GM12878 (cell line): ENCODE measurements around the gene TJAP1. TPM values are rescaled to one million over a fixed set of nuclear protein-coding genes. Genes with fewer than 3 reads are reported as not detected.
A peak's percentile ranks its signal among the peaks of the same experiment; 100 is the strongest.

Experiments used
- BACH1 ChIP-seq: fragments of 450-650 bp; IDR thresholded peaks from 2 replicates; pipeline ENCODE4 v1.6.1; 2017; ENCODE audit warnings: mild to moderate bottlenecking, borderline replicate concordance
- CBX5 ChIP-seq: sonication (generic); IDR thresholded peaks from 2 replicates; pipeline ENCODE4 v1.6.1; 2016; ENCODE audit warnings: low read depth, moderate library complexity, mild to moderate bottlenecking, inconsistent platforms
- CHD2 ChIP-seq: IDR thresholded peaks from 2 replicates; pipeline ENCODE4 v1.6.1; 2011; ENCODE audit warnings: low read depth, low read length, improper control_type of control experiment, borderline replicate concordance
- EGR1 ChIP-seq, 2 experiments: IDR thresholded peaks; 1 replicate in 1 of 2; 2 replicates in 1 of 2; pipeline ENCODE4 v1.6.1; 2011 to 2012; ENCODE audit warnings: low read depth in 2 of 2, low read length in 2 of 2, borderline replicate concordance in 1 of 2, mild to moderate bottlenecking in 1 of 2, moderate library complexity in 1 of 2
- NFXL1 ChIP-seq: fragments of 450-650 bp; IDR thresholded peaks from 2 replicates; pipeline ENCODE4 v1.6.1; 2017; ENCODE audit warnings: antibody characterized with exemption, mild to moderate bottlenecking, borderline replicate concordance
- POLR2AphosphoS2 ChIP-seq: IDR thresholded peaks from 2 replicates; pipeline ENCODE4 v1.6.1; 2011; ENCODE audit warnings: low read depth, mild to moderate bottlenecking, low read length, improper control_type of control experiment, moderate library complexity
- POU2F2 ChIP-seq: IDR thresholded peaks from 3 replicates; pipeline ENCODE4 v1.6.1; 2011; ENCODE audit warnings: low read depth, mild to moderate bottlenecking, low read length, borderline replicate concordance
- SIN3A ChIP-seq: IDR thresholded peaks from 2 replicates; pipeline ENCODE4 v1.6.1; 2012; ENCODE audit warnings: low read depth, low read length, improper control_type of control experiment
- SPI1 ChIP-seq: IDR thresholded peaks from 2 replicates; pipeline ENCODE4 v1.6.1; 2011; ENCODE audit warnings: low read depth, mild to moderate bottlenecking, low read length, moderate library complexity, borderline replicate concordance; ENCODE audit not compliant: insufficient read depth
- YBX1 ChIP-seq: fragments of 450-650 bp; IDR thresholded peaks from 2 replicates; pipeline ENCODE4 v1.6.1; 2016; ENCODE audit warnings: antibody characterized with exemption
- YY1 ChIP-seq: IDR thresholded peaks from 2 replicates; pipeline ENCODE4 v1.6.1; 2011; ENCODE audit warnings: low read depth, mild to moderate bottlenecking, low read length
- ZNF687 ChIP-seq: fragments of 450-650 bp; IDR thresholded peaks from 2 replicates; pipeline ENCODE4 v1.6.1; 2017; ENCODE audit warnings: mild to moderate bottlenecking, moderate library complexity
- polyA plus RNA-seq, 11 experiments: library from polyadenylated mRNA; depleted of rRNA in 4 of 11; unstranded in 6 of 11; stranded (reverse) in 5 of 11; fragments of >200 nt; fragmentation: Nextera tagmentation in 4 of 11; fragmentation: Illumina TruSeq in 1 of 11; extraction: Ambion mirVana in 4 of 11; extraction: Trizol in 1 of 11; gene quantifications; 1 replicate in 1 of 11; 2 replicates in 10 of 11; pipeline versions ENCODE4 v1.2.1 to v1.2.3, GENCODE V29; 2011 to 2016; ENCODE audit warnings: inconsistent platforms in 2 of 11, missing spikeins in 2 of 11, low read depth in 1 of 11
- total RNA-seq, 4 experiments: library from RNA; depleted of rRNA in 3 of 4; stranded (reverse); fragments of >200 nt in 3 of 4; fragmentation: Illumina TruSeq in 1 of 4; extraction: Trizol in 1 of 4; gene quantifications; 2 replicates each; pipeline versions ENCODE4 v1.2.1 to v1.2.3, GENCODE V29; 2013 to 2021
- TF ChIP-seq, protein P1 (sequence below): fragments of 450-650 bp; formaldehyde crosslinking; IDR thresholded peaks from 2 replicates; pipeline ENCODE4 v1.4.0; 2020; ENCODE audit warnings: mild to moderate bottlenecking, moderate library complexity

The TJAP1 gene
- total and polyA plus RNA-seq, 10 of the 15 experiments (the other 5 are each of a cell fraction or from before 2014, with no cell fraction given): 0.11 to 22.6 (median 12.8) TPM

DNA sequence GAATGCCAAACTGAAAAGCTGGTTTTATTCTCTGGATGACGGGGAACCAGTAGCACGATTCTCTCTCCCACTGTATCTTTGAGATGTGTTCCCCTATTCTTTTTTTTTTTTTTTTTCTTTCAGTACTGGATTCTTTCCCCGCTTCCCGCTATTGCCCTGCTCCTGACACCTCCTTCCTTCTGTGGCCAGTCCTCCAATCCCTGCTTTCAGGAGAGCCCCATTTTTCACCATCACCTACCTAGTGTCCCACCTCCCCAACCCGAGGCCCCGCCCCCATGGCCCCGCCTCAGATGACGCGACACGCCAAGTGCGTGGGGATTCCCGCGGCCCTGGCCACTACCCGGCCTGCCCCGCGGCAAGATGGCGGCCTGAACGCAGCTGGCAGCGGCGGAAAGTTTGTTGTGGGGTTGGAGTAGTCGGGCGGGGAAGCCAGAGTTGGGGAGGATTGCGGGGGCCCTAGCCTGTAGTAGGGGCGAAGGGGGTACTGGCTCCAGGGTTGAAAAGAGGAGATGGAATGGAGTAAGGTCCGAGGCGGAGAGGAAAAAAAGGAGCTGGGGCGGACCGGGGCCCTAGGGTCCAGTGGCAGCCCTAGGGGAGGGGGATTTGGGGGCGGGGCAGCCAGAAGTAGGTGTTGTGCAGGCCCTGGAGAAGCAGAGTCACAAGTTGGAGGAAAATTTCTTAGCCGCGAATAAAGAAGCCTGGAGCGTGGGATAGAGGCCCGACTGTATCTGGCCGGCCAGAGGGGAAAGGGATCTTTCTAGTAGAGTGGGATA, at the start of gene TJAP1 (continued):
- TF ChIP-seq ZNF687 (peak; percentile 55; the same call in 1 of the 2 replicates), SIN3A (peak; percentile 71; the same call in 1 of the 2 replicates), BACH1 (peak; percentile 37; the same call in 1 of the 2 replicates), SPI1 (no peak), POU2F2 (peak; percentile 82; the same call in 2 of the 3 replicates), NFXL1 (no peak), CHD2 (0 out of 2 replicates have a peak, but pooled peaks have one; percentile 33), YY1 (peak; percentile 98), YBX1 (0 out of 2 replicates have a peak, but pooled peaks have one; percentile 34), EGR1 (IDR thresholded peaks at IDR 0.05; ENCODE audit: borderline replicate concordance in 1 of 2, low read depth in 2 of 2, low read length in 2 of 2) (0 out of 3 replicates have a peak, but pooled peaks of 1 of the 2 experiments have one; percentile 21), CBX5 (no peak), POLR2AphosphoS2 (peak; percentile 53; the same call in 1 of the 2 replicates)
- TF ChIP-seq, protein P1, sequence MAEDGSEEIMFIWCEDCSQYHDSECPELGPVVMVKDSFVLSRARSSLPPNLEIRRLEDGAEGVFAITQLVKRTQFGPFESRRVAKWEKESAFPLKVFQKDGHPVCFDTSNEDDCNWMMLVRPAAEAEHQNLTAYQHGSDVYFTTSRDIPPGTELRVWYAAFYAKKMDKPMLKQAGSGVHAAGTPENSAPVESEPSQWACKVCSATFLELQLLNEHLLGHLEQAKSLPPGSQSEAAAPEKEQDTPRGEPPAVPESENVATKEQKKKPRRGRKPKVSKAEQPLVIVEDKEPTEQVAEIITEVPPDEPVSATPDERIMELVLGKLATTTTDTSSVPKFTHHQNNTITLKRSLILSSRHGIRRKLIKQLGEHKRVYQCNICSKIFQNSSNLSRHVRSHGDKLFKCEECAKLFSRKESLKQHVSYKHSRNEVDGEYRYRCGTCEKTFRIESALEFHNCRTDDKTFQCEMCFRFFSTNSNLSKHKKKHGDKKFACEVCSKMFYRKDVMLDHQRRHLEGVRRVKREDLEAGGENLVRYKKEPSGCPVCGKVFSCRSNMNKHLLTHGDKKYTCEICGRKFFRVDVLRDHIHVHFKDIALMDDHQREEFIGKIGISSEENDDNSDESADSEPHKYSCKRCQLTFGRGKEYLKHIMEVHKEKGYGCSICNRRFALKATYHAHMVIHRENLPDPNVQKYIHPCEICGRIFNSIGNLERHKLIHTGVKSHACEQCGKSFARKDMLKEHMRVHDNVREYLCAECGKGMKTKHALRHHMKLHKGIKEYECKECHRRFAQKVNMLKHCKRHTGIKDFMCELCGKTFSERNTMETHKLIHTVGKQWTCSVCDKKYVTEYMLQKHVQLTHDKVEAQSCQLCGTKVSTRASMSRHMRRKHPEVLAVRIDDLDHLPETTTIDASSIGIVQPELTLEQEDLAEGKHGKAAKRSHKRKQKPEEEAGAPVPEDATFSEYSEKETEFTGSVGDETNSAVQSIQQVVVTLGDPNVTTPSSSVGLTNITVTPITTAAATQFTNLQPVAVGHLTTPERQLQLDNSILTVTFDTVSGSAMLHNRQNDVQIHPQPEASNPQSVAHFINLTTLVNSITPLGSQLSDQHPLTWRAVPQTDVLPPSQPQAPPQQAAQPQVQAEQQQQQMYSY (CRISPR knock-in tag): no peak
